GM18519 (cell line): Measurements from ENCODE around the gene CD84.
A peak's percentile ranks its signal among the peaks of the same experiment; 100 is the strongest.
"Not testable (repeated sequence)": the region's sequence is repeated elsewhere in the genome, so short reads cannot be mapped to it uniquely, and the experiment has no call there.

Source experiments
- ATAC-seq: cut with Tn5 transposase; IDR thresholded peaks from one replicate; pipeline ENCODE4 v1.9.1; 2021; ENCODE audit warnings: mild to moderate bottlenecking, moderate library complexity; ENCODE audit not compliant: unreplicated experiment, low FRiP score

CD84 gene, protein sequence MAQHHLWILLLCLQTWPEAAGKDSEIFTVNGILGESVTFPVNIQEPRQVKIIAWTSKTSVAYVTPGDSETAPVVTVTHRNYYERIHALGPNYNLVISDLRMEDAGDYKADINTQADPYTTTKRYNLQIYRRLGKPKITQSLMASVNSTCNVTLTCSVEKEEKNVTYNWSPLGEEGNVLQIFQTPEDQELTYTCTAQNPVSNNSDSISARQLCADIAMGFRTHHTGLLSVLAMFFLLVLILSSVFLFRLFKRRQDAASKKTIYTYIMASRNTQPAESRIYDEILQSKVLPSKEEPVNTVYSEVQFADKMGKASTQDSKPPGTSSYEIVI

DNA sequence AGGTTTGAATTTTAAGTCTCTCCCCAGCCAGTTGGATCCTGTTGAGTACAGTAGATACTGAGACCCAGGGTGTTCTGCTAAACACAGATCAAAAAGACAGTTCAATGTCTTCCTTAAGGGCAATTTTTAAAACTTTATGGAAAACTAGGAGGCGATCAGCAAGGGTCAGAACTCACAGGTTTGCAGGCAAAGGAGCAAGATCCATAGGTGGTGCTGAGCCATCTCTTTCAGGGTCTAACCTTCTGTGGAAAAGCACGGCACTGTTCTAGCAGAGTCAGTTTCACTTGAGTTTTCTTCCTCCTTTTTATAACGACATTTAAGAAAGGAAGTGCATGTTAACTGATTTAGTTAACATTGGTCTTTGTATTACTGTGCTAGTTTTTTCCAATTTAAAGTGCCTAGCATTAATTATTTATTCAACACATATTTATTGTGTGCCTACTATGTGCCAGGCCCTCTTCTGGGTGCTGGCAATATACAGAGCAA, at the start of gene CD84:
Gene CD84 (minus strand): TSS at position 281 of the 486 bp plus-strand sequence. CDS start 59 bp downstream, at position 222.
- no peak for ATAC-seq

DNA sequence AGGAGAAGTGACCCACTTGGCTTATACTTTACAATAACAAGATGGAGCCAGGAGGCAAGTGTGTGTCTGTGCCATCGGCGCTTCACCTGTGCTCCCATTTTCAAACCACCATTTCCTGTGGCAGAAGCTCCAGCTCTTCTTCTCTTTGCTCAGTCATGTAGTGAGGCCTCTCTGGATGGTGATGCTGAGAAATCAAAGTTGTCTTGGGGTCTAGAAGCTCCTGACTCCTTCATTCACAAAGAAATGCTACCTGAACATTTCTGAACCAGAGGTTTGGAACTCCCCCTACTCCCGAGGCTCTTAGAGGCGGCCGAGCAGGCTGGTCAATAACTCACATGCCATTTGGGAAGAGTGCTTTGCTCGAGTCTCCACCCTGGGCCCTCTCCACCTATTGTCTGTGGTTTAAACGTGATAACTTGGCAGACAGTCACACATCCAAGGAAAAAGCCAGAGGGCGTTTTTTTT, 49.5 kb upstream of the CD84 start:
- ATAC-seq, result no peak

DNA sequence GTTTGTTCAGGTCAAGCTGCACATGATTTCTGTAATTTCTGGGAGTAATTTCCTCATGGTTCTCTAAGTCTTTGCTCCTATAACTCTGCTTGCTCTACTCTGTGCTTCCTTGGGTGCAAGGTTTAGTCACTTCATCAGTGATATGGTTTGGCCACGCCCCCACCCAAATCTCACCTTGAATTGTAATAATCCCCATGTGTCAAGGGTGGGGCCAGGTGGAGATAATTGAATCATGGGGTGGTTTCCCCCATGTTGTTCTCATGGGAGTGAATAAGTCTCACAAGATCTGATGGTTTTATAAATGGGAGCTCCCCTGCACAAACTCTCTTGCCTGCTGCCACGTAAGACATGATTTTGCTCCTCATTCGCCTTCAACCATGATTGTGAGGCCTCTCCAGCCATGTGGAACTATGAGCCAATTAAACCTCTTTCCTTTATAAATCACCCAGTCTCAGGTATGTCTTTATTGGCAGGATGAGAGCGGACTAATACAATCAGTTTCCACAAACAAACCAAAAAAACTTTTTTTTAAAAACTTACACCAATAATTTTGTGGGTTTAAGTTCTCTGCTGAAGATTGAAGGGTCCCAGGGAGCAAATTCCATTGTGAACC, 48.5 kb upstream of the CD84 start:
- not testable (repeated sequence) for ATAC-seq

DNA sequence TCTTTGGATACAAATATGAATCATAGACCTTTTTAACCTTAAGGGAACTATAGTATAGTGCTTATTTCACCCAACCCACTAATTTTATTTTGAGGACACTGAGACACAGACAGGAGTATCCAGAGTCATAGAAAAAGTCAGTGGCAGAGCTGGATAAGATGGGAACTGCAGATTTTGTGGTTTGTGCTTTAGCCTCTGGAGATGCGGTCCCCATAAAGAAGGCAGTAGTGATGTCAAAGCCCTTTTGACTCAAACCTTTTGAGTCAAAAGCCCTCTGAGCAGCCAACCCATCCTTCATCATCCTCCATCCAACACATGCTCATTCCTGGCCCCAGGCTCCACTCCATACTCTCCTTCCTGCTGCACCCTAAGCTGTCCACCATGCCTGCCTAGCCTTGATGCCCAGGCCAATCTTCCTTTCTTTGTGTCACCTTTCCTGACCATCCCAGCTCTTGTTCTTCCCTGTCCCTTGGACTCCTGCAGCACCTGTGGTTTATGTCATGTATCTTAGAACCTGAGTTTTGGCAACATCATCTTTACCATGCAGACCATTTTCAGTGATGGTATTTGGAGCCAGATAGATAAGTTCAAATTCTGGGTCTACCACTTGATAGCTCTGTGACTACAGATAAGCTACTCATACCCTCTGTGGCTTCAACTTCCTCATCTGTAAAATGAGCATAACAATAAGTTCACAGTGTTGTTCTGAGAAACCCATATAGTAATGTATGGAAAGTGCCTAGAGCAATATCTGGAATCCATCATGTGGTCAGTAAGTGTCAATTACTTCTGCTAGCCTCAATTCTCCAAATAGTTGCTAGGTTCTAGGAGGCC, 47.4 kb upstream of the CD84 start:
- ATAC-seq, result peak; percentile 22

DNA sequence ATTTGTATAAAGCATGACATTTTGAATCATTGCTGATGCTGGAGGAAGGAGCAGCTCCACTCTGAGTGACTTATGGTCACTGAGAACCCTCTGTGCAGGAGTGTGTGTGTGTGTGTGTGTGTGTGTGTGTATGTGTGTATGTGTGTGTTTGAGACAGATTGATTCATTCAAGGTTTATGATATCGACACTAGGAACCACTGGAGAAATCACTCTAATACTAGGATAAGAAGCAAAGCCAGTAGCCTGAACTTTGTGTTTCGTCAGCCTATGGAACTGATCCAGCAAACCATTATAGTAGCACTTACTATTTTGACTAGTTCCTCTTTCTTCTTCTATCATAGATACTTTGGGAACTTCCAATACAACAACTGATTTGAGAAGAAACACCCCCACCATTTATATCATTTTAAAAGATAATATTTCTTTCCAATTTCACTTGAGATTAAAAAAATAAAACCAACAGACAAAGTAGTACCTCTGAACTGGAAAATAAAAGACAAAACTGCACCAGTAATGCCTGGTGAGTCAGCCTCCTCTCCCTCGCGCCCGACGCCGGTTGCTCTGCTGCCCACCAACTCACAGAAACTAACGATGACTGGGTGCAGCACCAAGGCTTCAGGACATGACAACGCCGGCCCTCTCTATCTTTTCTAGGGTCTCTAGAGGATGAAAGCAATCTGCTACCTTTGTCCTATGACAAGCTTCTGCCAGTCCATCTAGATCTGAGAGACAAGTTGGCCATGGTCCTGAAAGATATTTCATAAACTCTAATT, 46.6 kb upstream of the CD84 start:
- no peak for ATAC-seq

DNA sequence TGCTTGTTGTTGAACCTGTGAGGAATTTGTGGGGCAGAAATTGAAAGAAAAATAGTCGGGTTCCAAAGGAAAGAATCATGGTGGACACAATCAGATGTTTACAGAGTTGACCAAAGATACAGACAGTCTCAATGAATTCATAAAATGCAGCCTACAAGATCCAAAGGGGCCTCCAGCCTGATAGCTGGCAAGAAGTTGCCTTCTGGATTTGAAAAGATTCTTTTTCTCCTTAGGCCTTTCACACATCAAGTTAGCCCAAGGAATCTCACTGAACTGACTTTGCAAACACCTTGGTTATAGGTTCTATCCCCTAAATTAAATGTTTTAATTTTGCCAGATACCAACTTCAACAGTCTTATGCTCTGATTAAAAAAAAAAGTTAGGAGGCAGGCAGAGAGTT, 46.0 kb upstream of the CD84 start:
- no peak for ATAC-seq

DNA sequence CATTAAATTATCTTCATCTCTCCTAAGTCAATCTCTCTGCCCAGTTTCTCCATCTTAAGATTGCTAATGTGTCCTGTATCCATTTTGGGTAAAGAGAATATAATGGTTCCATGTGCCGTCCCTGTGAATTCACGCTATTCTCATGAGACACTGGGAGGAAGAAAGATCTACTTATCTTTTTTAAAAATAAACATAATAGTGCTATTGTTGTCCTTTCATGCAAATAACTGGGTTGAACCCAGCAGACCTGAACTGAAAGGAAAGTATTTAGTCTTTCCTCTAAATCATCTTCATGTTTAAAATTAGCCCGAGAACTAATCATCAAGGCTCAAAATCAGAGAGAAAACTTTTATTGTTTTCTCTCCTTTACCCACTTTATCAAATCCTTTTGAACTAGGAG, 45.2 kb upstream of the CD84 start:
- no peak for ATAC-seq

DNA sequence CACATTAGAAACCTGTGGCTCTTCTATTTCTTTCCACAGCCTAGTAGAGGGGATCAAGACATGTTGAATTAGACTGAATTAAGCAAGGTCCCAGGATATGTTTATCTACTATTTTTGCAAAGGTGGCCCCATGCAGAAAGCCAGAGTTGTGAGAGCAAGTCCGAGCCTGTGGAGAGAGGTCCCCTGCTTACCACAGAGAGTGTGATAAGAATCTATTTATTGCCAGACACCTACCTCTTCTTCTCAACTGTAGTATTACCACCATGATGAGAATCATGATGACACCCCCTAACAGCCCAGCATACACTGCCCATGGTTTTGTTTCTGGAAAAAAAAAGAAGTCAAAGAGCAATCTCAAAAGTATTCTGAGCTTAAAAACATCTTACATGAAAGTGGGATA, 44.6 kb upstream of the CD84 start:
- ATAC-seq, result no peak

DNA sequence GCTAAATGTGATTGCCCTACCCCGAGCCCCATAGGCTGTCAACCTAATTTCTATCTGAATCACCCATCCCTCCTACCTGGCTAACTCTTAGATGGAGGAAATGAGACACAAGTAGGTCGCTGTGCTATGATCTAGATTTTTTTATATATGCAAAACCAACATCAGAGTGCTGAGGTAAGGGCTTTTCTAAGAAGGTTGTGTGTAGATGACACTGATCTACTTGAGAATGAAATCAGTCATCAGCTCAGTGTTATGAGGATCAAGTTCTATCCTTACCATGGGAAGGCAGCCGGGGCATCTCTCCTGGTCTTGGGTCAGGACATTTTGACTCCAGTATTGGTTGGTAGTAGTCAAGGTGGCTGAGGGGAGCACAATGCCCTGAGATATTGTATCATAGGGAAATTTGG, 43.9 kb upstream of the CD84 start:
- ATAC-seq, result no peak

DNA sequence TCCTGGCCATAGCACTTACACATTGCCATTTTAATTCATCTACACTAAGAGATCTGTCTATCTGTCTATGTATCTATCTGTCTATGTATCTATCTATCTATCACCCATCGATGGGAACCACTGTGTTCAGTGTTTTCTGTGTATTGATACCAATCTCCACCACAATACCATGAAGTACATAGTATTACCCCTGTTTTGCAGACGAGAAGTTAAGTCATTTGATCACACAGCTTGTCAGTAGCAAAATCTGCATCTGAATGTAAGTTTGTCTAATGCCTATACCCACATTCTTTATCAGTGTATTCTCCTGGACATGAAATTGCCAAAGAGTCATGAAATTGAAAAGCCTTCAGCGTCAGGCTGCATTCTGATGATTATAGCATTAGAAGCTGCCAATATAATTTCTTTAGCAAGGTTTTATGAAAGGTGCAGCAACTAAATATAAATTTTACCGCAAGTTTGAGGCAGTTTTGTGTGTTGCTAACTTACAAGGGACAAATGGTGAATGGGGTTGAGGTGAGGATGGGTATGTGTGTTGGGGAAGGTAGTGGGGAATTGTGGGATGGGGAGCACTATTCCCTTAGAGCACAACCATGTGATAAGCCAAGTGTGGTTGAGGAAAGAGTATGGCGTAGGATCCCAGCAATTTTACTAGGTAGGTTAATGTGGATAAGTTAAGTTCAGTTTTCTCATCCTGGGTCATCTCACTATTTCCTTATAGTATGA, 43.4 kb upstream of the CD84 start:
- no peak for ATAC-seq

DNA sequence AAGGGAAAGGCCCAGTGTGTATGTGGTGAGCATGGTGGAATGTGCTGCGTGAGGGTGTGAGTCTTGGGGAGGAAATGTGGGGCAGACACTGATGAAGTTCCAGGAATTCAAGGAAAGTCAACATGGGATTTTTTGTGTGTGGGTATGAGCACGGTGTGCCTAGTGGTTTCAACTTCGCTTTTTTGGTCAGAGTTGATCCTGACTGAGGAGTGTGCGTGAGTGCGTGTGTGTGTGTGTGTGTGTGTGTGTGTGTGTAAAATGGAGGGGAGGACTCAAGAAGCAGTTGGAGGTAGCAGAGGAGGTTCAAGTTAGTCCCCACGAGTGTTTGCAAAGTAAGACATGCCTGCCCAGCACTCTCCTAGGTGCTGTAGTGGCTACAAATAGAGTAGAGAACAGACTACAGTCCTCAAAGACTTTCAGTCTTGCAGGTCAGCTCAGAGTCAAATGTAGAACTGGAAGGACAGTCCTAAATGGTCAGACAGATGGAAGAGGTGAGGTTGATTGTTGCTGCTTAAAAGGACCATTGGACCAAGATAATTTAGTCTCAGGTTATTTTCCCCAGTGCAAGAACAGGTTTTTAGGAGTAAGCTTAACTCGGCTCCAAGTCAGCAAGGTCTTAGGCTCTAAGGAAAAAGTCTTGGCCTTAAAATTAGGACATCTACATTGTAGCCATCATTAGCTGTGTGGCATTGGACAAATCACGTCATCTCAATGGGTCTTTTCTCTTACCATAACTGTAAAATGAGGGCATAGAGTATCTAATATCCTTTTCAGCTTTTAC, 42.5 kb upstream of the CD84 start:
- no peak for ATAC-seq

DNA sequence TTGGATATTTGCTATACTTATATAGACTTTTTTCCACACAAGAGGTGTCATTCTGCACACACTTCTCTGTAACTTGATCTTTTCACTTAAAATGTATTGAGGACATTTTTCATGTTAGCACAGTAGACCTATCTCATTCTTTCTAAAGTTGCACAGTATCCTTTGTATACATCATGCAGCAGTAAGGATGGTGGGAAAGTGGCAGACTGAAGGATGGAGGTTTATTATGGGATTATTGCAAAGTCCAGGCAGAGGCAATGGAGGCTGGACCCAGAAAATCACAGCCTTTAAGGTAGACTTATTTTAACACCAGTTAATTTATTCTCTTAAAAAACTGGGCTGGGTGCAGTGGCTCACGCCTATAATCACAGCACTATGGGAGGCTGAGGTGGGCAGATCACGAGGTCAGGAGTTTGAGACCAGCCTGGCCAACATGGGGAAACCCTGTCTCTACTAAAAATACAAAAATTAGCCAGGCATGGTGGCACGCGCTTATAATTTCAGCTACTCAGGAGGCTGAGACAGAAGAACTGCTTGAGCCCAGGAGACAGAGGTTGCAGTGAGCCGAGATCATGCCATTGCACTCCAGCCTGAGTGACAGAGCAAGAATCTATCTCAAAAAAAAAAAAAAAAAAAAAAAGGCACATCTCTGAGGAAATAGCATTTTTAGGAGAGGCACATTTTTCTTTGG, 41.8 kb upstream of the CD84 start:
- ATAC-seq, result no peak

DNA sequence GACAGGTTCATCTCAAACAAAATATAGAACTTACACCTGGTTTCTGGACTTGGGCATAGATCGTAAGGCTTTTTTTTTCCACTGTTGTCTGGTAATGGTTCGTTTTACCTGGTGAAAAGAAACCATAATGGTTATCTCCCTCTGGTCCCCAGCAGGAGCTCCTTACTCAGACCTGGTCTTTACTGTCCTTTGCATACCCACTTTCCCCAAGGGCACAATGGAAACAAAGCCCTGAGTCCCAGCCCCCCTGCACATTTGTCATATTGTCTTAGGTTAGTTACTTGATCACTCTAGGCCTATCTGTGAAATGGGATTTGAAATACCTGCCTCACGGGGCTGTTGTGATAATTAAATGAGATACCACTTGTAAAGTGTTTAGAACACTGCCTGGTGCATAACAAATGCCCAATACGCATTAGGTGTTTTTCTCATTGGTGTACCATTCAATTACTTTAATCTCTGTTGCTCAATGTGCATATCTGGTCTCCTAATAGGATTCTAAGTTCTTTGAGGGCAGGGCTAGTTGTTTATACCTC, 40.5 kb upstream of the CD84 start:
- no peak for ATAC-seq

DNA sequence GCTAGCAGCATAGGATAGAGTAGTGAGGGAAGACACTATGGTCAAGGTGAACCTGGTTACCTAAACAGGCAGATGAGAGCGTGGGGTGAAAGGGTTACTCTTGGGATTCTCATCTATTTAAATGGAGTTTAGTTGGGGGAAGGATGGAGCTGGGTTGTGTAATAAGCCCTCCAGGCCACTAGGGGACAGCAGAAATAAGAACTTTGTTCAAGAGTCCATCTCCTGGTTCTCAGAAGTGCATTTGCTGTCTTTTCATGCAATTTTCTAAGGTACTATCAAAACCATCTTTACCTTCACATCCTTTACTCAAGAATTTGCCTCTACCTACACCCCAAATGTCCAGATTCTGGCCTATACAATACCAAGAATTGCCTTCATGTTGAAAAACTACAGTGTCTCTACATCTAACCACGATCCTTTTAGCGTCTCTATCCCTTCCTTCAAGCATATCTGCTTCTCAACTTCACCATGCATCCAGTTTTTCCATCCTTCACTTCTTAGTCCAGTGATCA, 39.5 kb upstream of the CD84 start:
- ATAC-seq, result no peak

DNA sequence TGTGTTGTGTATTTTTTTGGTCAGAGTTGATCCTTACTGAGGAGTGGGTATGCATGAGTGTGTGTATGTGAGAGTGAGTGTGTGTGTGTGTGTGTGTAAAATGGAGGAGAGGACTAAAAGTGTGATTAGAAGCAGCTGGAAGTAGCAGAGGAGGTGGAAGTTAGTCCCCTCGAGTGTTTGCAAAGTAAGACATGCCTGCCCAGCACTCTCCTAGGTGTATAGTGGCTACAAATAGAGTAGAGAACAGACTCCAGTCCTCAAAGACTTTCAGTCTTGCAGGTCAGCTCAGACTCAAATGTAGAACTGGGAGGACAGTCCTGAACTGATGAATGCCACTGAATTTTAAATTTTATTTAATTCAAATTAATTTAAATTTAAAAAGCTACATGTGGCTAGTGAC, 39.0 kb upstream of the CD84 start:
- ATAC-seq, result no peak

DNA sequence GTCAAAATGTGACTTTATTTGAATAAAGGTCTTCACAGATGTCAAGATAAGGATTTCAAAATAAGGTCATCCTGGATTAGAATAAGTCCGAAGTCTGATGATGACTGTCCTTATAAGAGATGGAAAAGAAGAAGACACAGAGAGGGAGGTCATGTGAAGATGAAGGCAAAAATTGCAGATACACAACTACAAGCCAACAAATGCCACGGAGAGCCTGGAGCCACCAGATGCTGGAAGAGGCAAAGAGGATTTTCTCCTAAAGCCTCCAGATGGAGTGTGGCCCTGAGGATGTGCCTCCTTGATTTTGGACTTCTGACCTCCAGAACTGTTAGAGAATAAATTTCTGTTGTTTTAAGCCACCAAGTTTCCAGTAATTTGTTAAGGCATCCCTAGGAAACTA, 36.4 kb upstream of the CD84 start:
- ATAC-seq, result no peak

DNA sequence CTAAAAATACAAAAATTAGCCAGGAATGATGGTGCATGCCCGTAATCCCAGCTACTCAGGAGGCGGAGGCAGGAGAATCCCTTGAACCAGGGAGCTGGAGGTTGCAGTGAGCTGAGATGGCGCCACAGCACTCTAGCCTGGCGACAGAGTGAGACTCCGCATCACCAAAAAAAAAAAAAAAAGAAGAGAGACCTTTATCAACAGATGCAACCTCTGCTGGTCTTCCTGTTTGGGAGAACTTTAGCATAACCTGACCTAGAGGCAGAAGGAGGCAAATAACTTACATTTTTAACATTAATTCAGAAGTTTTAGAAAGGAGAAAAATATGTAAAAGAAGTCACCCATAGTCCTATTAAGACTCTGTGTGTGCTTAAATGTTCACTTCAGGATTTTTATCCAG, 35.1 kb upstream of the CD84 start:
- ATAC-seq, result no peak

DNA sequence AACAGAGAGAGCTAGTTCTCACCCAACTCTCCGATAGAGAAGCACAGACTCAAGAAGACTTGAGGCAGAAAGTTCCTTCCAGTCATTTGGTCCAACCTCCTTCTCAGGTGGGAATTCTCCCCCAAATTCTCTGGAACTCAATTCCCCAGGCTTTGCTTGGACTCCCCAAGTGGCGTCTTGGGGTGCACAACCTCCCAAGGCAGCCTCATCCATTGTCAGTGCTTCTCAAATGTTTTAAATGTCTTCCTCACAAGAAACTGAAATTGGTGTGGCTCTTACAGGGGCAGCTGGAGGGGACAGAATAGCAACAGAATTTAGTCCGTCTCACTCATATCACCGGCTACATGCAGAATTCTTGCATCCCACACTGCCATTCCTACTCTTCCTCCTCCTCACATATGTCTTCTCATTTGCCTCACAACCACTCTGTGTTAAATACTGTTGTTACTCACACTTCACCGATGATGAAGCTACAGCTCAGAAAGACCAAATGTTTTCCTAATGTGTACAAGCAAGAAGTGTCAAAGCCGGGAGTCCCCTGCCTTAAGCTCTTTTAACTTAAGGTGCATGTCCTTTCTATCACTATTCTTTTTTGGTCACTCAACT, 33.4 kb upstream of the CD84 start:
- ATAC-seq, result no peak
